Measurements from ENCODE around the gene DUSP23.

DUSP23 gene

GRCh38 chr1:159815926-159816325, 35.2 kb downstream of the DUSP23 start:
- DNase-seq (ENCODE audit: low read depth, low spot score) = no peak
- Histone ChIP-seq H3K27ac (no peak overlapping the region), H3K9ac (ENCODE audit: insufficient read length) (no peak overlapping the region), H3K36me3 (ENCODE audit: insufficient read depth, low read length) (no peaks in the 10 kb centered on the region), H3K4me3 (no peak overlapping the region), H3K9me3 (ENCODE audit: low read depth, low read length) (no peaks in the 10 kb centered on the region)
- TF ChIP-seq EZH2 (IDR thresholded peaks at IDR 0.05) (no peak), FOXP2 (optimal IDR thresholded peaks at IDR 0.05; ENCODE audit: control extremely low read depth, extremely low read length, insufficient read depth) (no peak), POLR2AphosphoS5 (IDR thresholded peaks at IDR 0.05; ENCODE audit: borderline replicate concordance, low read depth, low read length) (no peak)

GRCh38 chr1:159817276-159818041, 36.7 kb downstream of the DUSP23 start:
- H3K4me3 ChIP-seq = no peak overlapping the region
- no peaks in the 10 kb centered on the region for H3K9me3 ChIP-seq (ENCODE audit: low read depth, low read length)
- H3K36me3 ChIP-seq (ENCODE audit: insufficient read depth, low read length) = no peaks in the 10 kb centered on the region
- no peak overlapping the region for H3K9ac ChIP-seq (ENCODE audit: insufficient read length)
- TF ChIP-seq FOXP2 (optimal IDR thresholded peaks at IDR 0.05; ENCODE audit: control extremely low read depth, extremely low read length, insufficient read depth) (no peak), EZH2 (IDR thresholded peaks at IDR 0.05) (no peak), POLR2AphosphoS5 (IDR thresholded peaks at IDR 0.05; ENCODE audit: borderline replicate concordance, low read depth, low read length) (no peak)
- DNase-seq (ENCODE audit: low read depth, low spot score) = no peak
- H3K27ac ChIP-seq = no peak overlapping the region

GRCh38 chr1:159821171-159821867, 40.6 kb downstream of the DUSP23 start:
- TF ChIP-seq POLR2AphosphoS5 (IDR thresholded peaks at IDR 0.05; ENCODE audit: borderline replicate concordance, low read depth, low read length) = no peak
- TF ChIP-seq EZH2 (IDR thresholded peaks at IDR 0.05) = no peak
- TF ChIP-seq FOXP2 (optimal IDR thresholded peaks at IDR 0.05; ENCODE audit: control extremely low read depth, extremely low read length, insufficient read depth) = no peak
- Histone ChIP-seq H3K9me3 (ENCODE audit: low read depth, low read length) (no peaks in the 10 kb centered on the region), H3K27ac (no peak overlapping the region), H3K36me3 (ENCODE audit: insufficient read depth, low read length) (no peaks in the 10 kb centered on the region), H3K9ac (ENCODE audit: insufficient read length) (no peak overlapping the region), H3K4me3 (no peak overlapping the region)
- no peak for DNase-seq (ENCODE audit: low read depth, low spot score)

- H3K27ac ChIP-seq = no peak overlapping the region
- DNase-seq (ENCODE audit: low read depth, low spot score) = no peak
- no peak overlapping the region for H3K4me3 ChIP-seq
- no peaks in the 10 kb centered on the region for H3K36me3 ChIP-seq (ENCODE audit: insufficient read depth, low read length)
- no peak overlapping the region for H3K9ac ChIP-seq (ENCODE audit: insufficient read length)
- TF ChIP-seq POLR2AphosphoS5 (IDR thresholded peaks at IDR 0.05; ENCODE audit: borderline replicate concordance, low read depth, low read length) (no peak), EZH2 (IDR thresholded peaks at IDR 0.05) (no peak), FOXP2 (optimal IDR thresholded peaks at IDR 0.05; ENCODE audit: control extremely low read depth, extremely low read length, insufficient read depth) (no peak)
- H3K9me3 ChIP-seq (ENCODE audit: low read depth, low read length) = no peaks in the 10 kb centered on the region
Observed at GRCh38 chr1:159823406-159823805, 42.6 kb downstream of the DUSP23 start.

GRCh38 chr1:159825564-159825963, 44.8 kb downstream of the DUSP23 start:
- Histone ChIP-seq H3K4me3 (no peak overlapping the region), H3K27ac (no peak overlapping the region), H3K9me3 (ENCODE audit: low read depth, low read length) (no peaks in the 10 kb centered on the region), H3K9ac (ENCODE audit: insufficient read length) (no peak overlapping the region), H3K36me3 (ENCODE audit: insufficient read depth, low read length) (no peaks in the 10 kb centered on the region)
- TF ChIP-seq POLR2AphosphoS5 (IDR thresholded peaks at IDR 0.05; ENCODE audit: borderline replicate concordance, low read depth, low read length) (no peak), FOXP2 (optimal IDR thresholded peaks at IDR 0.05; ENCODE audit: control extremely low read depth, extremely low read length, insufficient read depth) (no peak), EZH2 (IDR thresholded peaks at IDR 0.05) (no peak)
- no peak for DNase-seq (ENCODE audit: low read depth, low spot score)

GRCh38 chr1:159826441-159827101, 45.8 kb downstream of the DUSP23 start, which contains the start of gene SLAMF8:
TSS of gene SLAMF8 (plus strand) at chr1:159826873. CDS start at chr1:159826899, 26 bp downstream.
- TF ChIP-seq EZH2 (IDR thresholded peaks at IDR 0.05) = no peak
- TF ChIP-seq POLR2AphosphoS5 (IDR thresholded peaks at IDR 0.05; ENCODE audit: borderline replicate concordance, low read depth, low read length) = no peak
- no peak for TF ChIP-seq FOXP2 (optimal IDR thresholded peaks at IDR 0.05; ENCODE audit: control extremely low read depth, extremely low read length, insufficient read depth)
- no peak within 1 kb of the TSS for H3K9ac ChIP-seq (ENCODE audit: insufficient read length)
- H3K4me3 ChIP-seq = no peak within 1 kb of the TSS
- H3K9me3 ChIP-seq (ENCODE audit: low read depth, low read length) = no peaks in the 10 kb centered on the region
- no peak within 1 kb of the TSS for H3K27ac ChIP-seq
- no peak for DNase-seq (ENCODE audit: low read depth, low spot score)
- no peaks in the 10 kb centered on the region for H3K36me3 ChIP-seq (ENCODE audit: insufficient read depth, low read length)

GRCh38 chr1:159827102-159827490, 46.3 kb downstream of the DUSP23 start:
- no peak overlapping the region for H3K9ac ChIP-seq (ENCODE audit: insufficient read length)

GRCh38 chr1:159827549-159827948, 46.8 kb downstream of the DUSP23 start:
- Histone ChIP-seq H3K36me3 (ENCODE audit: insufficient read depth, low read length) (no peaks in the 10 kb centered on the region), H3K27ac (no peak overlapping the region), H3K4me3 (no peak overlapping the region), H3K9ac (ENCODE audit: insufficient read length) (no peak overlapping the region), H3K9me3 (ENCODE audit: low read depth, low read length) (no peaks in the 10 kb centered on the region)
- no peak for DNase-seq (ENCODE audit: low read depth, low spot score)
- TF ChIP-seq POLR2AphosphoS5 (IDR thresholded peaks at IDR 0.05; ENCODE audit: borderline replicate concordance, low read depth, low read length) (no peak), EZH2 (IDR thresholded peaks at IDR 0.05) (no peak), FOXP2 (optimal IDR thresholded peaks at IDR 0.05; ENCODE audit: control extremely low read depth, extremely low read length, insufficient read depth) (no peak)

More at GRCh38 chr1:159827102-159827490, 46.3 kb downstream of the DUSP23 start:
- no peaks in the 10 kb centered on the region for H3K36me3 ChIP-seq (ENCODE audit: insufficient read depth, low read length)
- H3K4me3 ChIP-seq = no peak overlapping the region
- TF ChIP-seq FOXP2 (optimal IDR thresholded peaks at IDR 0.05; ENCODE audit: control extremely low read depth, extremely low read length, insufficient read depth) = no peak
- DNase-seq (ENCODE audit: low read depth, low spot score) = no peak
- H3K27ac ChIP-seq = no peak overlapping the region
- no peaks in the 10 kb centered on the region for H3K9me3 ChIP-seq (ENCODE audit: low read depth, low read length)

All from SK-N-MC (cell line).